GM21526 (cell line): Measurements from ENCODE around the gene GAB2.
"Not testable (repeated sequence)": the region's sequence is repeated elsewhere in the genome, so short reads cannot be mapped to it uniquely, and the experiment has no call there.

ENCODE experiments used
- ATAC-seq: cut with Tn5 transposase; IDR thresholded peaks from one replicate; pipeline ENCODE4 v1.9.1; 2021; ENCODE audit warnings: moderate library complexity; ENCODE audit not compliant: unreplicated experiment, low FRiP score

GAB2 gene, protein sequence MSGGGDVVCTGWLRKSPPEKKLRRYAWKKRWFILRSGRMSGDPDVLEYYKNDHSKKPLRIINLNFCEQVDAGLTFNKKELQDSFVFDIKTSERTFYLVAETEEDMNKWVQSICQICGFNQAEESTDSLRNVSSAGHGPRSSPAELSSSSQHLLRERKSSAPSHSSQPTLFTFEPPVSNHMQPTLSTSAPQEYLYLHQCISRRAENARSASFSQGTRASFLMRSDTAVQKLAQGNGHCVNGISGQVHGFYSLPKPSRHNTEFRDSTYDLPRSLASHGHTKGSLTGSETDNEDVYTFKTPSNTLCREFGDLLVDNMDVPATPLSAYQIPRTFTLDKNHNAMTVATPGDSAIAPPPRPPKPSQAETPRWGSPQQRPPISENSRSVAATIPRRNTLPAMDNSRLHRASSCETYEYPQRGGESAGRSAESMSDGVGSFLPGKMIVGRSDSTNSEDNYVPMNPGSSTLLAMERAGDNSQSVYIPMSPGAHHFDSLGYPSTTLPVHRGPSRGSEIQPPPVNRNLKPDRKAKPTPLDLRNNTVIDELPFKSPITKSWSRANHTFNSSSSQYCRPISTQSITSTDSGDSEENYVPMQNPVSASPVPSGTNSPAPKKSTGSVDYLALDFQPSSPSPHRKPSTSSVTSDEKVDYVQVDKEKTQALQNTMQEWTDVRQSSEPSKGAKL

DNA sequence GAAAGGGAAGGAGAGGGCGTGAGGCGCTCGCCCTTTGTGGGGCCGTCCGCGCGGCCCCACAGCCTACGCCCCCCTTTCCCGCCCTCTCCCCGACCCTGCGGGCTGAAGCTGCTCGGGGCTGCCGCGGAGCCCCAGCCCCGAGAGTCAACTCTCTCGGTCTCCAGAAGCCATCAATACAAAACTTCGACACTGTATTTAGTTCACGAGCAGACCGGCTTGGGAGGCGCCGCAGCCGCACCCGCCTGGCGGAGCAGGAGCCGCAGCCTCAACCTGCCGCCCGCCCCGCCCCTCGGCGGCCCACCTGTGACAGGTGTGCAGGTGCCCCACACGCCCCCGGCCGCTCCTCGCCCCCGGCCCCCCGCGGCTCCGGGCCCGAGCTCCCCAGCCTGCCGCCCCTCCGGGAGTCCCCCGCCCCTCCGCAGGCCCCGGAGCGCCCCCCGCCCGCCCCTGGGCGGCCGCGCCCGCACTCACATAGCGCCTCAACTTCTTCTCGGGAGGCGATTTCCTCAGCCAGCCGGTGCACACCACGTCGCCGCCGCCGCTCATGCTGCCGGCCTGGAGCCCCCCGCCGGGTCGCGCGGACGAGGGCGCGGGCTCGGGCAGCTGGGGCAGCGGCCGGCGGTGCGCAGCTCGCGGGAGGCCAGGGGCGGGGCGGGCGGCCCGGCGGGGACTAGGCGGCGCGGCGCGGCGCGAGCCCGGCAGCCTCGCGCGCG is at the start of gene GAB2:
TSS of gene GAB2 (minus strand) at position 646 of the 713 bp plus-strand sequence. CDS start at position 546, 100 bp downstream.
- ATAC-seq, result peak; percentile 7

DNA sequence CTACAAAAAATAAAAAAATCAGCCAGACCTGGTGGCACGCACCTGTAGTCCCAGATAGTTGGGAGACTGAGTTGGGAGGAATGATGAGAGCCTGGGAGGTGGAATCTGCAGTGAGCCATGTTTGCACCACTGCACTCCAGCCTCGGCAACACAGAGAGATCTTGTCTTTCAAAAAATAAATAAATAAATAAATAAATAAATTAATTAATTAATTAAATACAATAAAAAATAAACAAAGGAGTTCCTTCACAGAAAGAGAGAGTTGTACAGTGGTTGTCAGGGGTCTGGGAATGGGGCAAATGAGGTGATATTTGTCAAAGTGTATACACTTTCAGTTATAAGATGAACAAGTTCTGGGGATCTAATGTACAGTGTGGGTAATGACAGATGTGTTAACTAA is 49.8 kb upstream of the GAB2 start:
- no peak for ATAC-seq

DNA sequence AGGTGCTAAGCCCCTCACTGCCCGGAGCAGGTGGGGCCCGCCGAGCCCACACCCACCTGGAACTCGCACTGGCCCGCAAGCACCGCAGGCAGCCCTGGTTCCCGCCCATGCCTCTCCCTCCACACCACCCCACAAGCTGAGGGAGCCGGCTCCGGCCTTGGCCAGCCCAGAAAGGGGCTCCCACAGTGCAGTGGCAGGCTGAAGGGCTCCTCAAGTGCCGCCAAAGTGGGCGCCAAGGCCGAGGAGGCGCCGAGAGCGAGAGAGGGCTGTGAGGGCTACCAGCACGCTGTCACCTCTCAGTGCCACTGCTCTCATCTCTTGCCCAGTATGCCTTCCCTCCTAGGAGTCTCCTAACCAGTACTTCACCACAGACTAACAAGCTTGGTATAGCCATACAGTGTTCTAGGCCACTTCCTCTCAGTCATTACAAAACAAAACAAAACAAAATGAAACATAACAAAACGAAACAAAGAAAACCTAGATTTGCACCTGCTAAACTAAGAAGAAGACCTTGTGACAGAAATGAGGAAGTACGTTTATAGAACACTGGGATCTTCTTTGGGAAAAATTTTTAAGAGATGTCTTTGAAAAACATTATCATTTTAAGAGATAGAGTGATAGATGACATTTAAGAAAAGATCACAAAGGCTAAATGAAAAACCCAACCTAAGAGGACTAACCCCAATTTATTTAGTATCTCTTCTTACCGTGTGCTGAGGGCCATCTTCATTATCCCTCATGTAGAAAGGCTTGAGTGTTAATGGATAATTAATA is 47.7 kb upstream of the GAB2 start:
- peak; percentile 93 for ATAC-seq

DNA sequence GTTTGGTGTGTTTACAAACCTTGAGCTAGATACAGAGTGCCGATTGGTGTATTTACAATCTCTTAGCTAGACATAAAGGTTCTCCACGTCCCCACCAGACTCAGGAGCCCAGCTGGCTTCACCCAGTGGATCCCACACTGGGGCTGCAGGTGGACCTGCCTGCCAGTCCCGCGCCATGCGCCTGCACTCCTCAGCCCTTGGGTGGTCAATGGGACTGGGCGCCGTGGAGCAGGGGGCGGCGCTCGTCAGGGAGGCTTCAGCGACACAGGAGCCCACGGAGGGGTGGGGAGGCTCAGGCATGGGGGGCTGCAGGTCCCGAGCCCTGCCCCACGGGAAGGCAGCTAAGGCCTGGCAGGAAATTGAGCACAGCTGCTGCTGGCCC is 47.2 kb upstream of the GAB2 start:
- not testable (repeated sequence) for ATAC-seq

DNA sequence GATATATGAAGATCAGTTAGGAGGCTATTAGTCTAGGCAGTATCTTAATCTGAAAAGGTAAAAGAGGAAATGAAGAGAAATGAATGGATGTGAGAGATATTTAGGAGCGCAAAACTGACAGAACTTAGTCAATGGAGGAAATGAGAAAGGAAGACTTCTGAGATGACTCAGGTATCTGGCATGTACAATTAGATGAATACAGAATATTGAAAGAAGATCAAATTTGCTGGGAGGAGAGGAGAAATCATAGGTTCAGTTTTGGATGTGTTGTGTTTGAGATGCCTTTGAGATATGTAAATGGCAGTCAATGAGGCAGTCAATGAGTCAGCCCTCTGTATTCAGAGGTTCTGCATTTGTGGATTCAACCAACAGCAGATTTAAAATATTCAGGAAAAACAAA is 42.9 kb upstream of the GAB2 start:
- ATAC-seq, result no peak

DNA sequence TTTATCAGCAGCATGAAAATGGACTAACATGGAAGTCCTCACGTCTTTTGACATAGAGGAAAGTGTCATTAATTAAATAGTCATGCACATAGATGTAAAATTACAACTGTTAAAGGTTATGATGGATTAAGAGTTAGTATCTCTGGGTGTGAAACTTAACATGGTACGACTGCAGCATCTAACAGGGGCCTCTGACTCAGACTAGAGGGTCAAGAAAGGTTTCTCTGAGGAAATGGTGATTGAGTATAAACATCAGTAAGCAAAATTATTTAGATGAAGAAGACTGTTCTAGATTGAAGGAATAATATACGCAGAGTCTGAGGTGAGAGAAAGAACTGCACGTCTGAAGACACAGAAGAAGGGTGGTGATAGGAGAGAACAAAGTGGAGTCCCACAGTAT is 42.1 kb upstream of the GAB2 start:
- no peak for ATAC-seq

DNA sequence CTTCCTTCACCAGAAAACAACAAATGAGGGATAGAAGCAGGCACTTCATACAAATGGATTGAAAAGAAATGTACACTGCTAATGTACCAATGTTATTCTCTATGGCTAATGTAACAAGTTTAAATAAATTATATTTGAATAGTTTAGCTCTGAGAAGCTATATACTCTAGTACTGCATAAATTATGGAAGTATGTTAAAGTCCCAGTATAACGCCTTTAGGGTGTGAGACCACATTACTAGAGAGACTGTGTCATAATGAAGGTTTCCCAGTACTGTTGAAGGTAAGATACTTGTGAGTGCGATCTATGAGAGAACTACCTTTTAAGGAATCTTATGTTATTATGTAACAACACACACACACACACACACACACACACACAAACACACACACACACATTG is 39.8 kb upstream of the GAB2 start:
- no peak for ATAC-seq

DNA sequence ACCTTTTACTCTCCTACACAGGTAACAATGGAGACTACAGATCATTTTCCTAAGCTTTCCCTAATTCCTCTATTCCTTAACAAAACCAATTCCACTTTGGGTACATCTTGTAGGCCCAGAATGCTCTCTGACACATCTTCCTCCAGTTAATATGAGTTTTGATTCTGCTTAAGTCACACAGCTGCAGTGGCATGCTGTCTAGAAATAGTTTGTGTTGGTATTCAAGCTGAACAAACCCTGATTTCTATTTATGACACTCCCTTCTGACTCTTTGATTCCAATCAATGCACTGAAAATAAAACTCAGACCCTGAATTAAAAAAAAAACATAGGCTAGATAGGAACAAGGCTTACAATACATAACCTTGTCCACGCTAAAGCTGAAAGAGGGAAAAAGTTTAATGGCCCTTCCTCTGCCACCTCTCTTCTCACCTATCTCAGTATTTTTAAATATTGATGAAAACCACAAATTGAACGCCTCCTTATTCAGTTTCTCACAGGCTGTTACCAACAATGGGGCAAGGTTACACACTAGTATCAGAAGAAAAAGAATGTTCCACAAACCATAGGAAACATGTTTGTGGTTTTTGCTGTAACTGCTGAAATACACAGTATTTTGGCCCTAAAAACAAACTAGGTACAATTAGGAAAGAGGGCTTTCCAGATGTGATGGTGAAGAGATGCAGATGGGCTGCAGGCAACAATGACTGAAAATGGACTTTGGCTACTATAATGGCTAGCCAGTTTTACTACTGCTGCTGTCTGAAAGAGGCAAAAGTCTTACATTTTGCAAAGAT is 35.7 kb upstream of the GAB2 start:
- ATAC-seq, result no peak

DNA sequence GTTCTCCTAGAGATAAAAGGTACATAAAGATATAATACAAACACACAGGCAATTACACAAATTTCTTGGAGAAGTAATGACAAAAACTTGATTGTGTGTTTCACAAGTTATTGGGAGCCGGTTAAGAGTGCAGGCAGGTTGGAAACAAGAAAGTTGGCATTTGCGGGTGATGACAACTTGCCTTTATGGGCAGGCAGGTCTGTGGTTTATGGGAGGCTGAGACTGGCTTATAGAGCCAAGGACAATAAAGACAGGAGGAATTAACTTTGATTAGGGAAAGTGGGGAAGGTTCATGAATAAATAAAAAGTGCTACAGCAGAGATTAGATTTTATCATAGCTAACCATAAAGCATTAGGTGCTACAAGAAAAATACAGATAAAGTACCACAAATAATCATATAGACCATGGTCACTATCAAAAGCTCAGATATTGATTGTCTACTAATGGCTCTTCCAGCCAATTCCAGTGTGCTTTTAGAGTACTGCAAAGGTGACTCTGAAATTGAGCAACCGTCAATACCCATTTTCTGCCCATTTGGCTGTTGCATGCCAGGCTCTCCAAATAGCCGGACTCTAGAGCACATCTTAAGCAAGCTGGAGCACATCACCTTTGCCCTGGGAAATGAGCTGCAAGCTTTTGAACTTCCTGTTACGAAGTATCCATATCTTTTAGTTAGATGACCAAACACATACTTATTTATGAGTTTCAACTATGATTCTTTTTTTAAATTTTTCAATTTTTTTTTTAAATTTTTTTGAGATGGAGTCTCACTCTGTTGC is 33.9 kb upstream of the GAB2 start:
- ATAC-seq, result no peak

DNA sequence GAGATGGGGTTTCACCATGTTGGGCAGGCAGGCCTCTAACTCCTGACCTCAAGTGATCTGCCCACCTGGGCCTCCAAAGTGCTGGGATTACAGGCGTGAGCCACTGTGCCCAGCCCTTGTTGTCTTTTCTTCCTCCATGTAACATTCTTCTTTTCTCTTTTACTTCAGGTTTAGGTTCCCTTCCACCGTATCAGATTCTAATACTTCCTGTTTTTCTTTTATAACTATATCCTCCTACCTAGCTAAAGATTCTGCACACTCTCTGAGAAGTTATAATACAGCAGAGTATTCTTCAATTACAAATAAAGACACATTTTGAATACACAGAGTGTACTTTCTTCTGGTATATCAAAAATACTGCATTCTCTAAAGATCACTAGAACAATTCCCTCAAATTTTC is 33.2 kb upstream of the GAB2 start:
- ATAC-seq, result no peak

DNA sequence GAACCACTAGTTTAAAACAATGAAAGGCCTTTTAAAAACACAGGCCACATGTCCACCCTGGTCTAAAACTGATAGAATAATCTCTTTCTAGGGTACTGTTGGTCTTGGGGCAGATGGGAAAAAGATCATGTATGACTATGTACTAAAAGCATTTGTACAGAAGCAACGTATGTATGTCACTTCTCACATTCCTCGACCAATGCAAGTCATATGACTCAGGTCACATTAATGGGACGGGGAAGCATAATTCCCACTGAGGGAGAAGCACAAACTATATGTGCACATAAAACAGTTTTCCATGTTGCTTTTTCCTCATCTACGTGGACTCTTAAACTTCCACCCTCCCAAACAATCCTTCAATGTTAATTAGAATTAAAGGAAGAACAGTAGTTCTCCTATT is 32.2 kb upstream of the GAB2 start:
- ATAC-seq, result no peak

DNA sequence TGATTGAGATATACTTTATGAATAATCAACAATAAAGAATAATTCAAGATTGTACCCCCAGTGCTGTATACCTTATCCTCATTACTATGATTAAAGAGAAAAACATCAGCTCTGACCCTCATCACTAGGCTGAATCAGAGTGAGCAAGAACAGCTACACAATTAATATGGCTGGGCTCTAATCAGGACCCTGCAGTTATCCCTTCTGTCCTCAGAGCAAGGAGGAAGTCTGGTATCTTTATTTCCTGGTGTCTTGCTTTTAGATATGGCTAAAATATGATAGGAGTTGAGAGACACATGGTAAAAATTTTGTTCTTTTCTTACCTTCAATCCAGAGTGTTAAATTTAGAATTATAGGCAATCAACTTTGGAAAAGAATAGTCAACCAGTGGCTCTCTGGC is 28.6 kb upstream of the GAB2 start:
- ATAC-seq, result no peak

DNA sequence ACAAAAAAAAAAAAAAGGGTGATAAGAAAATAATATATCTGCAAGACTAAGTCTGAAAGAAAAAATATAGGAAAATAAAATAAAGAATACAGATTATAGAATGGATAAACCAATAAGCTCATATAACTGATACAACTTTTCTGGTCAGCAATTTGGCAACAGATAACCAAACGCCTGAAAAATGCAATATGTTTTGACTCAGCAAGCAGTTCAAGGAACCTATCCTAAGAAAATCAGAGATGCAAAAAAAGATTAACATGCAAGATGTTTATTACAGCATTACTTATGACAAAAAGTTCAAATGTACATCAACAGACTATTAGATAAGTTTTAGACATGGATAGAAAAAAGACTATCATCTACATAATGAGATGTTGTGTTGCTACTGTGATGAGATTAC is 27.1 kb upstream of the GAB2 start:
- ATAC-seq, result no peak

DNA sequence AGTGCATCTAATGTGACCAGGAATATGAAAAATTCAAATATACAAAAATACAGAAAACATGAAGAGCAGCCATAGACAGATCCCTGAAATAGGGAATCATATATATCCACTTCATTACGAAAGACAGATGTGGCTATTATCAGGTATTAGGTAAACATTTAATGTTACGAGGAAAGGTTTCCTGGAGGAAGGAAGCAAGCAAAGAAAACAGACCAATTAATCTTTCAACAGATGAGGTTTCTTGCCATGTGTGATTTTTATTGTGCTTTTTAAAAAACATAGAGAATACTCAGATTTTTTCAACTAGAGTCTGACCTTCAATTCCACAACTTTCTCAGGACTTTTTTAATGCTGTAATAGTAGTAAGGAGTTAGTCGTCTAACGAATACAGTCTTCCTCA is 24.3 kb upstream of the GAB2 start:
- ATAC-seq, result no peak

DNA sequence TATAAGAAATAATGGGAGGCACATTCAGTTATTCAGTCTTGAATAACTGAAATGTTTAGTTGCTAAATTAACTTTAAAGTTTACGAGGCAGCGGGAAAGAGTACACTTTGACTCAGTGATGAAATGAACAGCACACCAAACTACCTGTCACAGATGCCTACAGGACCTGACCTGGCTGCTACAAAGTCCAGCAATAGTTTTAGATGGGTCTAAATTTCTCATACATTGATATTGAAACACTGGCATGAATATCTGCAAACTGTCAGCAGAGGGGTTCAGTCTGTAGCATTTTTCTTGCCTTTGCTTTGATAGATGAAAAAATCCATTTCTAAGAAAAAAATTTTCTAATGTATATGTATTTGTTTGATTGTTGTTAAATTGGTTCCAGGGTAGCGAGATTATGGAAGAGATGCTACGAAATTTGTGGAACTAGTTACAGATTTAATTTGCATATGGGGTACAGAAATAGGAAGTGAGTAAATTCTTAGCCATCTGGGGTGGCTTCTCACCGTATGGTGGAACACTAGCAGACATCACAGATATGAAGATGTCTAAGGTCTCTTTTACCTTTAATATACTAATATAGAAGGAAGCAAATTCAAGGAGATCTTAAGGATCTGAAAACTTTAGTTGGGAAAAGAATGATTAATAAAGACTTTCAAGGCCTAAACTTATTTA is 20.8 kb upstream of the GAB2 start:
- peak; percentile 86 for ATAC-seq

DNA sequence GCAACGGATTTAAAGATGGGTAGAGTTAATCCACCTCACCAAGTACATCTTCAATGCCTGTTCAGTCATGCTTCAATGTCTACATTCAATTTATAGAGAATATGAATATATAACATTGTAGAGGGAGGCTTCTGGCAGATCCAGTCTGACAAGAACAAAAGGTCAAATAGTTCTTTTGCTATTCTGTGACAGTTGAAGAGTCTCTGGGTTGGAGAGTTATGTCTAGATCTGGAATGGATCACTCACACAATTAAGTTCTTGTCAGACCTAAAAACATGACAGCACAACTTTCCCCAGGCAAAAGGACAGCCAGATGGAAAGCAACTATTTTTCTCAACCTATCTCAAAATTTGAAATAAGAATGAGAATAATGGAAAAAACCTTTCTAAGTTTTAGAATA is 15.3 kb upstream of the GAB2 start:
- no peak for ATAC-seq

DNA sequence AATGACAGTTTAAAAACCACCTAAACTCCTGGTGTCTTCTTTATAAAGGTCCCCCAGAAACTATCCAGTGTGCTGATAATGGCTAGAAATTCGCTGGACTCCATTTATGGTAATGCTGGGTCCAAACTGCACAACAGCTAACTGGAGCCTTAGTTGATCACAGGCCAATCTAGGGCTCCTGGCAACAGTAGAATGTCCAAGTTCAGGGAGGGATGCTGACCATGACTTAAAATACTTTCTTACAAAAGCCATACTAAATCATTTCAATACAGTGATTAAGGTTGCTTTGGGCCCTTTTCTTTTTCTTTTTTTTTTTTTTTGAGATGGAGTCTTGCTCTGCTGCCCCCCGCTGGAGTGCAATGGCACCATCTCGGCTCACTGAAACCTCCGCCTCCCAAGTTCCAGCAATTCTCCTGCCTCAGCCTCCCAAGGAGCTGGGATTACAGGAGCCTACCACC is 14.5 kb upstream of the GAB2 start:
- no peak for ATAC-seq

DNA sequence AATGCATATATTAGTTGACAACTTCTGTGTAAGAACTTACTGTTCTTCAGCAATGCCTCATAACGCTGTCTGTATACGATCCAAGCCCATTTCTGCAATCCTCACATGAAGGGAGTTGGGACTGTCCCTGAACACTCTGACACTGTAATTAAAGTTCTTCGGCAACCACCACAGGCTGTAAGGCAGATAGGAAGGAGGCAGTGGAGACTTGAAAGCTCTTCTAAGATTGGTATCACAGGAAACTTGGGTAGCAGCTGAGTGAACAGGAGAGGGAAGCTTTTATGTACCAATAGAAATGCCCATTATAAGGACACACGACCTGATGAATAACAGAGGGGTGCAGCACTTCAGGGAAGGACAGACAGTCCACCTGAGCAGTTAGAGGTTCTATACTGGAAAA is 12.0 kb upstream of the GAB2 start:
- no peak for ATAC-seq

DNA sequence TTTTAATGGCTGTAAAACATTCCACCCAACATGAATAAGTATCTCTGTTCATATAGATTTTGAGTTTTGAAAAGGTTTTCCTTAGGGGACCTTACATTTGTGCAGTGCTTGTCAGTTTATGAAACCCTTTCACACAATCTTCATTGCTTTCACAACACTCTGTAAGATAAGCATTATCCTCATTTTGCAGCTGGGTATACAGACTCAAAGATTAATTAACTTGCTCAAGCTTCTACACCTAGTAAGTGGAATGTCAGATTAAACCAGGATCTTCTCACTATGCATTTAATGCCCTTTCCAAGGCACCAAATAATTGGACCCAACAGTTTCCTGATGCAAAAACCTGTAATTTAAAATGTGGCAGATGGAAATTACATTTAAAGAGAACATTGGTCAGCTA is 11.6 kb upstream of the GAB2 start:
- ATAC-seq, result no peak
